Fibroblast of pulmonary artery (primary cell): ENCODE data around the gene TMEM238.

Experiments
- DNase-seq: peaks from one replicate; pipeline ENCODE4 v3.0.0-alpha.2; 2010; ENCODE audit warnings: low read depth
- H3K4me3 ChIP-seq: replicated peaks from 2 replicates; pipeline ENCODE4 v1.5.1; 2011; ENCODE audit warnings: low read depth, mild to moderate bottlenecking, control low read depth, low read length, moderate library complexity
- CTCF ChIP-seq: IDR thresholded peaks from 2 replicates; pipeline ENCODE4 v1.5.1; 2011; ENCODE audit warnings: mild to moderate bottlenecking, control low read depth, low read length, inconsistent platforms; ENCODE audit errors: missing control alignments

The TMEM238 gene

GRCh38 chr19:55346725-55347441 is 37.2 kb downstream of the TMEM238 start:
- no peak for DNase-seq
- TF ChIP-seq CTCF: no peak
- no peak overlapping the region for H3K4me3 ChIP-seq

GRCh38 chr19:55345818-55346724 is 38.0 kb downstream of the TMEM238 start:
- H3K4me3 ChIP-seq: no peak overlapping the region
- TF ChIP-seq CTCF: no peak
- DNase-seq: peak; percentile 35

GRCh38 chr19:55345101-55345817 is 38.8 kb downstream of the TMEM238 start:
- H3K4me3 ChIP-seq: no peak overlapping the region
- no peak for DNase-seq
- no peak for TF ChIP-seq CTCF

GRCh38 chr19:55344444-55344843 is 39.6 kb downstream of the TMEM238 start:
- no peak for TF ChIP-seq CTCF
- DNase-seq: no peak
- no peak overlapping the region for H3K4me3 ChIP-seq

- DNase-seq: no peak
- no peak for TF ChIP-seq CTCF
- no peak overlapping the region for H3K4me3 ChIP-seq
These were observed 42.2 kb downstream of the TMEM238 start for GRCh38 chr19:55341595-55342531.

GRCh38 chr19:55341171-55341588 is 42.9 kb downstream of the TMEM238 start:
- peak; percentile 59 for DNase-seq
- peak overlapping the region; percentile 77 for H3K4me3 ChIP-seq
- TF ChIP-seq CTCF: no peak
